HL-60 (cell line): ENCODE measurements around the gene LRMDA.

ENCODE experiments used
- DNase-seq, 2 experiments: peaks; one replicate each; pipeline ENCODE4 v3.0.0-alpha.2; 2010 to 2020; ENCODE audit warnings: low read depth in 1 of 2, low spot score in 1 of 2
- H3K27ac ChIP-seq: fragments of 250-450 bp; sonication (Bioruptor Pico); replicated peaks from 2 replicates; pipeline ENCODE4 v1.5.1; 2020; ENCODE audit warnings: mild to moderate bottlenecking, moderate library complexity
- H3K27me3 ChIP-seq: fragments of 250-450 bp; sonication (Bioruptor Pico); 2 replicates; pipeline ENCODE4 v1.5.1; 2021; ENCODE audit warnings: mild to moderate bottlenecking, moderate library complexity; ENCODE audit not compliant: insufficient read depth, poor library complexity, severe bottlenecking
- H3K4me3 ChIP-seq: replicated peaks from 2 replicates; pipeline ENCODE4 v1.5.1; 2011; ENCODE audit warnings: mild to moderate bottlenecking, control low read depth, low read length; ENCODE audit not compliant: insufficient read depth
- GABPA ChIP-seq: IDR thresholded peaks from 2 replicates; pipeline ENCODE4 v1.6.1; 2012; ENCODE audit warnings: low read depth
- POLR2AphosphoS5 ChIP-seq: IDR thresholded peaks from 2 replicates; pipeline ENCODE4 v1.6.1; 2012; ENCODE audit warnings: low read depth
- REST ChIP-seq: IDR thresholded peaks from 2 replicates; pipeline ENCODE4 v1.6.1; 2012; ENCODE audit warnings: low read depth; ENCODE audit not compliant: insufficient replicate concordance
- SPI1 ChIP-seq: IDR thresholded peaks from 2 replicates; pipeline ENCODE4 v1.6.1; 2012; ENCODE audit warnings: low read depth, mild to moderate bottlenecking, borderline replicate concordance
- TF ChIP-seq, protein P1 (sequence below): IDR thresholded peaks from one replicate; pipeline ENCODE4 v1.5.1; 2011; ENCODE audit warnings: low read length, control low read depth, inconsistent platforms; ENCODE audit not compliant: insufficient read depth

Gene LRMDA

GRCh38 chr10:75542084-75542483 is 110.7 kb downstream of the LRMDA start:
- no peaks in the 10 kb centered on the region for H3K27me3 ChIP-seq
- TF ChIP-seq GABPA (no peak), POLR2AphosphoS5 (no peak)
- no peak for DNase-seq
- H3K4me3 ChIP-seq: no peak overlapping the region
- no peak overlapping the region for H3K27ac ChIP-seq

DNA sequence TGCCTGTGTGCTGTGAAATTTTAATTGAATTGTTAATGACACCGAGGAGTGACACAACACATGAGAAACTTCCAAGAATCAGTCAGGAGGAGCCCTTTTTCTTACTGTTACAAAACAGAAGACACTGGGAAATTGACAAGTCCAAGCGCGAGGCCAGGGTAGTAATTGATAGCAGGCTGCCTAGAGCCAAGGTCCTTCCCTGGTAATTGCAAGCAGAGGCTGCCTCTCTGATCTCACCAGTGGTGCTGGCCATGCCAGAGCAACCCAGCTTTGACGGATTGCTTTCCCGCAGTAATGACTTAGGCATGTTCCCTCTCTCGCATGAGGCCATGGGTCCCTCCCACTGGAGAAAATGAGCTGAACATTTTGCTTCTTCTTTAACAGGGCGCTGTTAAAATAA is 111.5 kb downstream of the LRMDA start:
- no peak for TF ChIP-seq POLR2AphosphoS5
- TF ChIP-seq REST: no peak
- no peak overlapping the region for H3K27ac ChIP-seq
- no peak overlapping the region for H3K4me3 ChIP-seq
- no peaks in the 10 kb centered on the region for H3K27me3 ChIP-seq
- no peak for DNase-seq

DNA sequence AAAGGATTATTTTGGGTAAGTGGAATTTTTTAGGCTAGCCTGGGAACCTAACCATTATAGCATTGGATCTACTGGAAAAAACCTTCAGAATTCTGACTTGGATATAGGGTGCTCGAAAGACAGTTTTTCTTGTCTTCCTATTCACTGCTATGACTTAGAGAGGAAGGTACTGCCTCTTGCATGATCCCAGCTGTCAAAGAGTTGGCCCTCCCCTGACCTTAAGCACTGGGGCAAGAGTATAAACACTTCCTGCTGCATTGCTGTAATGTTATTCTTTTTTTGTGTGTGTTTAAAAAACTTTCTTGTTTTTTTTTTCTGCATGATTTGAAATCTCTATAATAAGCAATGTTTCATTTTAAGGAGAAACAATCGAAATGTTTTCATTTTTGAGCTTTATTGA is 113.0 kb downstream of the LRMDA start:
- Histone ChIP-seq H3K27ac (no peak overlapping the region), H3K27me3 (no peaks in the 10 kb centered on the region), H3K4me3 (no peak overlapping the region)
- TF ChIP-seq SPI1 (peak; percentile 21; the same call in 1 of the 2 replicates), GABPA (no peak)
- DNase-seq: peak; percentile 24 to 62

- Histone ChIP-seq H3K27me3 (no peaks in the 10 kb centered on the region), H3K27ac (no peak overlapping the region), H3K4me3 (no peak overlapping the region)
- TF ChIP-seq REST: no peak
- TF ChIP-seq POLR2AphosphoS5: no peak
- TF ChIP-seq GABPA: no peak
- TF ChIP-seq, protein P1, sequence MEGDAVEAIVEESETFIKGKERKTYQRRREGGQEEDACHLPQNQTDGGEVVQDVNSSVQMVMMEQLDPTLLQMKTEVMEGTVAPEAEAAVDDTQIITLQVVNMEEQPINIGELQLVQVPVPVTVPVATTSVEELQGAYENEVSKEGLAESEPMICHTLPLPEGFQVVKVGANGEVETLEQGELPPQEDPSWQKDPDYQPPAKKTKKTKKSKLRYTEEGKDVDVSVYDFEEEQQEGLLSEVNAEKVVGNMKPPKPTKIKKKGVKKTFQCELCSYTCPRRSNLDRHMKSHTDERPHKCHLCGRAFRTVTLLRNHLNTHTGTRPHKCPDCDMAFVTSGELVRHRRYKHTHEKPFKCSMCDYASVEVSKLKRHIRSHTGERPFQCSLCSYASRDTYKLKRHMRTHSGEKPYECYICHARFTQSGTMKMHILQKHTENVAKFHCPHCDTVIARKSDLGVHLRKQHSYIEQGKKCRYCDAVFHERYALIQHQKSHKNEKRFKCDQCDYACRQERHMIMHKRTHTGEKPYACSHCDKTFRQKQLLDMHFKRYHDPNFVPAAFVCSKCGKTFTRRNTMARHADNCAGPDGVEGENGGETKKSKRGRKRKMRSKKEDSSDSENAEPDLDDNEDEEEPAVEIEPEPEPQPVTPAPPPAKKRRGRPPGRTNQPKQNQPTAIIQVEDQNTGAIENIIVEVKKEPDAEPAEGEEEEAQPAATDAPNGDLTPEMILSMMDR: no peak
- no peak for TF ChIP-seq SPI1
- no peak for DNase-seq
Measured at GRCh38 chr10:75544993-75545706, 113.7 kb downstream of the LRMDA start.

DNA sequence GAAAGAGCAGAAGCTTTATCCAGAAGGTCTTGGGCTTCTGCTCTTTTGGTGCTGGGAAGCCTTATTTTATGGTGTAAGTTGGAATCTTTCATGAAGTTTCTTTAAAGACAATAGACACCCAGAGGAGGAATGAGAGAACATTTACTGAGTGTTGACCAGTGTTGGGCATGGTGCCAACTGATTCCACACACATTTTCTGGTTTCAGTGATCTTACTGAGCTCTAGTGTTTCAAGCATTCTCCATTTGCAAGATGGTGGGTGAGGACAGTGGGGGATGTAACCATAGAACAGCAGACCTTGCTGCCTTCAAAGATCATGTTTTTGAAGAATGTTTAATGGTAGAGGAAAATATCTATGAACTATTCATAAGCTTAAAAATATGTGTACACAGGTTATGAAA is 114.6 kb downstream of the LRMDA start:
- no peak overlapping the region for H3K4me3 ChIP-seq
- no peak overlapping the region for H3K27ac ChIP-seq
- H3K27me3 ChIP-seq: no peaks in the 10 kb centered on the region
- DNase-seq: no peak
- no peak for TF ChIP-seq POLR2AphosphoS5
- no peak for TF ChIP-seq REST
- TF ChIP-seq, protein P1: no peak
- TF ChIP-seq GABPA: no peak
- TF ChIP-seq SPI1: no peak
